ENCODE results near the gene RPL12.

DNA sequence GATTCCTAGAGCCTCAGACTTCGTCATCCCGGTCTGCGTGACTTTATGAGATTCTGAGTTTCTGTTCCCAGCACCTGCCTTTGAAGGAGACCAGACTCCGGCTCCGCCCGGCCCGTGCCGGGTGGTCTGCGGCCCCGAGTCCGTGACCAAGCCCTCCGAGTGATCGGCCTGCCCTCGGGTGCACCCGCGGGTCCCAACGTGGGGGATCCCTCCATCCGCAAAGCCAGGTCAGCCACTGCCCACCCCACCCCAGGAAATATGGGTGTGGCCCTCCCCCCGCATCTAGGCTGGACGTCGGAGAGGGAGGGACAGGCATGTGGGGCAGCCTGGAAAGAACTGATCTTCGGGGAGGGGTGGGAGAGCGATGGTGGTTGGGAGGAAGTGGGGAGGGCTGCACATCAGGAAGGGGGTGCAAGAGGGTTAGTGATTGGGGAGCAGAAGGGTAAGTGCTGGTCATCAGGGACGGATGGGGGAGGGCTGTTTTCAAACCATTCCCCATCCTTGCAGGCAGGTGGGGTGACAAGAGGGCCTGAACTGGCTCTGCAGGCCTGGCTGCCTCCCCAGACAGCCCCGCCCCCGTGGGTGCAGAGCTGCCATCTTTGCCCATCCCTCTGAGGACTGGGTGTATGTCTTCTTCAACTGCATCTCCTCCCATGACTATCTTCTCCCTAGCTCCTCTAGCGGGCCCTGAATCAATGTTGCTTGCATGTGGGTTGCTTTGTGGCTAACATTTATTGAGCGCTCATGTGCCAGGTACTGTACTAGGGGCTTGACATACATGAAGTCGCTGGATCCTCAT lies 851 bp upstream of the RPL12 start:
- TF ChIP-seq CTCF (conservative IDR thresholded peaks at IDR 0.05) (no peak), EZH2 (IDR thresholded peaks at IDR 0.05; ENCODE audit: low read depth) (no peak)
